ENCODE results near the gene METTL8.

GRCh38 chr2:171405546-171405945 is 28.2 kb downstream of the METTL8 start:
- no peak for TF ChIP-seq CTCF (IDR thresholded peaks at IDR 0.05; ENCODE audit: borderline replicate concordance, extremely low read depth, low read length, poor library complexity, severe bottlenecking)
- TF ChIP-seq EZH2 (IDR thresholded peaks at IDR 0.05; ENCODE audit: borderline replicate concordance, low read depth, low read length, severe bottlenecking) = no peak

Measured in DND-41 (cell line).